Sigmoid colon (tissue), 7 donors: Measurements from ENCODE around the gene RGS11. TPM values are rescaled to one million over a fixed set of nuclear protein-coding genes. Genes with fewer than 3 reads are reported as not detected.

ENCODE experiments used
- DNase-seq: peaks from one replicate; pipeline ENCODE4 v3.0.0-alpha.2; 2019
- H3K27ac ChIP-seq, 4 donors: fragments of 200-600 bp; sonication (generic); one replicate each; pipeline ENCODE4 v1.5.1; 2016 to 2019; ENCODE audit warnings: mild to moderate bottlenecking in 1 of 4
- H3K27me3 ChIP-seq, 3 donors: fragments of 200-600 bp; sonication (generic); one replicate each; pipeline ENCODE4 v1.5.1; 2019; ENCODE audit warnings: mild to moderate bottlenecking in 1 of 3
- H3K36me3 ChIP-seq, 4 donors: fragments of 200-600 bp; sonication (generic); one replicate each; pipeline ENCODE4 v1.5.1; 2016 to 2019
- H3K4me1 ChIP-seq, 4 donors: fragments of 200-600 bp; sonication (generic); one replicate each; pipeline ENCODE4 v1.5.1; 2017 to 2019
- H3K4me3 ChIP-seq, 4 donors: fragments of 200-600 bp; sonication (generic); one replicate each; pipeline ENCODE4 v1.5.1; 2017 to 2019; ENCODE audit warnings: mild to moderate bottlenecking in 2 of 4, moderate library complexity in 1 of 4
- H3K9me3 ChIP-seq, 4 donors: fragments of 200-600 bp in 3 of 4; sonication (generic) in 3 of 4; one replicate each; pipeline versions ENCODE4 v1.5.1 to v1.6.1; 2013 to 2019
- EP300 ChIP-seq, 4 donors: sonication (generic); formaldehyde crosslinking; IDR thresholded peaks; one replicate each; pipeline ENCODE4 v1.6.1; 2017; ENCODE audit warnings: antibody characterized with exemption in 4 of 4
- POLR2A ChIP-seq, 2 donors: fragments of 450-650 bp; IDR thresholded peaks; one replicate each; pipeline ENCODE4 v1.6.1; 2016; ENCODE audit warnings: antibody characterized with exemption in 2 of 2, mild to moderate bottlenecking in 2 of 2, moderate library complexity in 2 of 2
- POLR2AphosphoS5 ChIP-seq, 4 donors: sonication (generic); formaldehyde crosslinking; IDR thresholded peaks; one replicate each; pipeline ENCODE4 v1.6.1; 2017; ENCODE audit warnings: antibody characterized with exemption in 4 of 4
- WGBS, 2 donors: extraction: QIAGEN DNeasy Blood & Tissue Kit; methylation state at CpG; one replicate each; pipeline ENCODE4 v1.1.7; 2013; 5-methylcytosine and 5-hydroxymethylcytosine counted together
- intact Hi-C: fragments of 100-400 bp; cut with DNase I; formaldehyde crosslinking; loops from one replicate; pipeline ENCODE4 v1.15.1; 2023
- polyA plus RNA-seq, 3 donors: library from polyadenylated mRNA; stranded (reverse); fragments of 200-250 nt; gene quantifications; one replicate each; pipeline ENCODE4 v1.2.3, GENCODE V29; 2013
- total RNA-seq, 4 donors: library from RNA; depleted of rRNA; stranded (reverse); fragments of >200 nt; gene quantifications; one replicate each; pipeline ENCODE4 v1.1.0, GENCODE V29; 2016
- TF ChIP-seq, protein P1 (sequence below), 4 experiments: fragments of 450-650 bp in 3 of 4; fragments of 200-600 bp in 1 of 4; IDR thresholded peaks; one replicate each; pipeline ENCODE4 v1.5.1; 2016 to 2019; ENCODE audit warnings: antibody characterized with exemption in 4 of 4, mild to moderate bottlenecking in 3 of 4, moderate library complexity in 2 of 4
- donor health status: healthy with polysubstance abuse.
- donor health status: Bipolar disorder and iron deficiency.
- donor health status: healthy.

The RGS11 gene
- total and polyA plus RNA-seq, 7 donors = 0.23 to 24.9 (median 6.4) TPM

DNA sequence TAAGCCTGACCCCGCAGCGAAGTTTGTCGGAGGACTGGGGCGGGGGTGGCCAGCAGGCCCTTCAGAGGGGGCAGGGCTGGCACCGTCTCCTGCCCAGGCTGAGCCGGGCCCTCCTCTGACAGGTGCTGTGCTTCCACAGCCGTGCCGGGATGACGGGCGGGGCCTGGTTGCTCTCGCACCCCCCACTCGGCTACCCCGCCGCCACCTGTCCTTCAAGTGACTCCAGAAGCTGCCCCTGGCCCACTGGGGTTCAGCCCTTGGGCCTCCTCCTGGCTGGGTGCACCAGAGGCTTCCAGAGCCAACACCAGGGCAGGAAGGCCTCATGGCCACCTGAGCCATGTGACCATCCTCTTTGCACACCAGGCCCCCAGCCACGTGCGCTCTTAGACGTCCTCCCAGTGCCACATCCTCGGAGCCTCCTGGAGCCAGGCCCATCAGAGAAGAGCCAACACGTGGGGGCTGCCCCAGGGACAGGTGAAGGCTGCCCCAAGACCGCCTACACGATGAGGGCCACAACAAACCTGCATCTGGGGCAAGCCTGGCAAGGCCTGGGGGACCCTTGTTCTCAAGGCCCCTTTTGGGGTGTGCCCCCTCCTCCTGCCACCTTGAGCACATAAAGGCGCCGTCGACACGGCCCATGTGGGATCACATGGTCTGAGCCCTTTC is 14.4 kb upstream of the RGS11 start:
- no peaks in the 10 kb centered on the region for H3K9me3 ChIP-seq
- no peak overlapping the region for H3K27ac ChIP-seq
- 80 to 89% methylated on average over 25 of the region's 25 CpGs for WGBS, 2 donors
- no peaks in the 10 kb centered on the region for H3K27me3 ChIP-seq
- no peak overlapping the region for H3K4me3 ChIP-seq
- H3K4me1 ChIP-seq = no peaks in the 10 kb centered on the region
- DNase-seq = no peak
- H3K36me3 ChIP-seq = peaks cover 9 to 72% (median 39%) of the 10 kb centered on the region in 4 donors
- intact Hi-C loops = no loop called here
- TF ChIP-seq EP300 (IDR thresholded peaks at IDR 0.05) (no peak), POLR2AphosphoS5 (IDR thresholded peaks at IDR 0.05) (no peak)
- TF ChIP-seq, protein P1, sequence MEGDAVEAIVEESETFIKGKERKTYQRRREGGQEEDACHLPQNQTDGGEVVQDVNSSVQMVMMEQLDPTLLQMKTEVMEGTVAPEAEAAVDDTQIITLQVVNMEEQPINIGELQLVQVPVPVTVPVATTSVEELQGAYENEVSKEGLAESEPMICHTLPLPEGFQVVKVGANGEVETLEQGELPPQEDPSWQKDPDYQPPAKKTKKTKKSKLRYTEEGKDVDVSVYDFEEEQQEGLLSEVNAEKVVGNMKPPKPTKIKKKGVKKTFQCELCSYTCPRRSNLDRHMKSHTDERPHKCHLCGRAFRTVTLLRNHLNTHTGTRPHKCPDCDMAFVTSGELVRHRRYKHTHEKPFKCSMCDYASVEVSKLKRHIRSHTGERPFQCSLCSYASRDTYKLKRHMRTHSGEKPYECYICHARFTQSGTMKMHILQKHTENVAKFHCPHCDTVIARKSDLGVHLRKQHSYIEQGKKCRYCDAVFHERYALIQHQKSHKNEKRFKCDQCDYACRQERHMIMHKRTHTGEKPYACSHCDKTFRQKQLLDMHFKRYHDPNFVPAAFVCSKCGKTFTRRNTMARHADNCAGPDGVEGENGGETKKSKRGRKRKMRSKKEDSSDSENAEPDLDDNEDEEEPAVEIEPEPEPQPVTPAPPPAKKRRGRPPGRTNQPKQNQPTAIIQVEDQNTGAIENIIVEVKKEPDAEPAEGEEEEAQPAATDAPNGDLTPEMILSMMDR (IDR thresholded peaks at IDR 0.05) = no peak

DNA sequence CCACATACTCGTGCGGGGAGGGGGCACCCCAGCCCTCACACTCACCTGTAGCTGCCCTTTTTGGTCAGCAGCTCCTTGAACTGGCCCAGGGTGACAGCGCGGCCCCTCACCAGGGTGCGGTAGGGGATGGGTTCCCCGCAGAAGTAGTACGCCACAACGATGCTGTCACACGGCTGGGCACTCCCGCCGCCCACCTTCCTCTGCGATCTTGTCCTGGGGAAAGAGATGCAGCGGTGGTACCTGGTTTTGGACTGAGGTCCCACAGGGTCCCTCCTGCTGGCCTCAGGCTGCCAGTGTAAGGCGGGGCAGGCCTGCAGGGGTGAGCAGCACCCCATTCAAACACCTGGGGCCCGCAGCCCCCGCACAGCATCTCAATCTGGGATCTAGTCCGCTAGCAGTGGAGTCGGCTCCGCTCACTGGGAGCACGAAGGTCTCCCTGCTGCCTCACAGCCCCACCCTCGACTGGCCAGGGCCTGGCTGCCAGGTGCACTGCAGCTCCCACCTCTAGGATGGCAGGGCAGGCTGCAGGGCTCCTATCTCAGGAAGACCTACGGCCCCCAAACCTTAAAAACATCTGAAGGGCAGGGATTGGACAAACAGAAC is 13.8 kb upstream of the RGS11 start:
- TF ChIP-seq, protein P1 (IDR thresholded peaks at IDR 0.05) = no peak
- TF ChIP-seq POLR2AphosphoS5 (IDR thresholded peaks at IDR 0.05) (no peak), POLR2A (IDR thresholded peaks at IDR 0.05) (no peak), EP300 (IDR thresholded peaks at IDR 0.05) (no peak)
- 93 to 95% methylated on average over 22 of the region's 22 CpGs for WGBS, 2 donors
- Histone ChIP-seq H3K4me1 (no peaks in the 10 kb centered on the region), H3K4me3 (no peak overlapping the region), H3K27ac (no peak overlapping the region), H3K36me3 (peaks cover 9 to 72% (median 39%) of the 10 kb centered on the region in 4 donors), H3K9me3 (no peaks in the 10 kb centered on the region), H3K27me3 (no peaks in the 10 kb centered on the region)
- intact Hi-C loops = no loop called here
- no peak for DNase-seq

- 94 to 95% methylated on average over 33 of the region's 33 CpGs for WGBS, 2 donors
- Histone ChIP-seq H3K27me3 (no peaks in the 10 kb centered on the region), H3K27ac (no peak overlapping the region), H3K4me3 (no peak overlapping the region), H3K9me3 (no peaks in the 10 kb centered on the region), H3K36me3 (peaks cover 7 to 66% (median 38%) of the 10 kb centered on the region in 4 donors), H3K4me1 (no peaks in the 10 kb centered on the region)
- DNase-seq = no peak
- TF ChIP-seq, protein P1 (IDR thresholded peaks at IDR 0.05) = no peak
- TF ChIP-seq POLR2AphosphoS5 (IDR thresholded peaks at IDR 0.05) (no peak), POLR2A (IDR thresholded peaks at IDR 0.05) (no peak), EP300 (IDR thresholded peaks at IDR 0.05) (no peak)
- intact Hi-C loops = no loop called here
These were observed 12.5 kb upstream of the RGS11 start for GRCh38 chr16:287981-288920.

DNA sequence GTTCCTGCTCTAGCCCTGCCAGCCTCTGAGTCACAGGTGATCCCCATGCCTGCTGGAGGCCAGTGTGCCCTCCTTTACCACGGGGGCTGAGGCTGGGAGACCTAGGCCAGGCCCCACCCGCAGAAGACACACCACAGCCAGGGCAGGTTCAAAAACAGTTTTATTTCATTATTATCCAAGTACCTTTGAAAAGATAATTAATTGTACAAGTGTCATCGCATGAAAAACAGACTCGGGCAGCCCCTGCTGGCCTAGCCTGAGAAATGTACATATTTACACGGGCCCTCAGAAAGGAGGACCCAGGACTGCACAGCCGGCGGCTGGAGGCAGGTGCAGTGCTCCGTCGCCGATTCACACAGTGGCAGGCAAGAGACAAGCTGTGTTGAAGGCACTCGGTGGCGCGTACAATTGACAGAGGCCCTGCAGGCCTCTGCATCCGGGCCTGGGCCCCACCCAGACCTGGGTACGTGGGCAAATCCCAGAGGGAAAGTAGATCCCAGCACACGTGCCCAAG is 11.6 kb upstream of the RGS11 start:
- Histone ChIP-seq H3K27ac (no peak overlapping the region), H3K27me3 (peaks cover 0 to 2% (median 2%) of the 10 kb centered on the region in 3 donors), H3K36me3 (peaks cover 0 to 57% (median 30%) of the 10 kb centered on the region in 4 donors), H3K9me3 (no peaks in the 10 kb centered on the region), H3K4me1 (no peaks in the 10 kb centered on the region), H3K4me3 (no peak overlapping the region)
- DNase-seq = no peak
- 67 to 82% methylated on average over 16 of the region's 16 CpGs for WGBS, 2 donors
- TF ChIP-seq, protein P1 (IDR thresholded peaks at IDR 0.05) = peak in 1 of 4 experiments; percentile 12
- TF ChIP-seq POLR2A (IDR thresholded peaks at IDR 0.05) = no peak
- intact Hi-C loops = no loop called here
